HG03565 (cell line): ENCODE measurements around the gene NDE1.

ENCODE experiments used
- ATAC-seq: cut with Tn5 transposase; IDR thresholded peaks from one replicate; pipeline ENCODE4 v1.9.1; 2021; ENCODE audit warnings: mild to moderate bottlenecking, moderate library complexity; ENCODE audit not compliant: unreplicated experiment

Gene NDE1

DNA sequence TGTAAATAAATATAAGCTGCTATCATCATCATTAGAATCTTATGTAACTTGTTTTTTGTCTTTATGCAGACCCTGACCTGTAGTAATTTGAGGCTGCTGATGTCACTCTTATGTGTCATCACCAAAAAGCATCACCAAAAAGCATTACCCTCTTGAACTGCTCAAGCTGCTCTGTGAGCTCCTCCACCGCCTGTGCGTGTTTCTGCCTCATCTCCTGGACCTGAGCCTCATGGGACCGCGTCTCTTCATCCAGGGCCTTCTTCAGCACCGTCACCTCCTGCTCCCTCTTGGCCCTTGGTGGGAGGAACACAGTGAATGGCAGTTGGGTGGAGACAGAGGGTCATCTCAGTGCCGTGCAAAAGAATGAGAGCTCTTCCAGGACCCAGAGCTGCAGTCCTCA, 82.4 kb downstream of the NDE1 start:
- ATAC-seq: no peak

DNA sequence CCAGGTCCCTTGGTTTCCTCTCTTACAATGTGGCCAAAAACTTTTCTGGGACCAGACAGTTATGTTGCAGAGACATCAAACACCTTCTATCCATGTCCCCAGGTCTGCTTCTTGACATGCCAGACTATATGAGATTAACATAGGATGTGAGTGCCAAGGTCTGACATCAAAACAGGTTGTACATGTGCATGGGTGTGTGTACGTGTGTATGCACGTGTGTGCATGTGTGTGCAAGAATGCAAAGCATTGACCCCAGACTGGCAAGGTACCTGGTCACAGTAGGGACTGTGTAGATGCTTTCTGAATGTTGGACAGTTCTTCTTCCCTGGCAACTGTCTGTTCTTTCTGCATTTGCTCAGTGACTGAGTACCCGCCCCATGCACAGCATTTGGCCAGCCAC, 85.6 kb downstream of the NDE1 start:
- ATAC-seq: no peak

DNA sequence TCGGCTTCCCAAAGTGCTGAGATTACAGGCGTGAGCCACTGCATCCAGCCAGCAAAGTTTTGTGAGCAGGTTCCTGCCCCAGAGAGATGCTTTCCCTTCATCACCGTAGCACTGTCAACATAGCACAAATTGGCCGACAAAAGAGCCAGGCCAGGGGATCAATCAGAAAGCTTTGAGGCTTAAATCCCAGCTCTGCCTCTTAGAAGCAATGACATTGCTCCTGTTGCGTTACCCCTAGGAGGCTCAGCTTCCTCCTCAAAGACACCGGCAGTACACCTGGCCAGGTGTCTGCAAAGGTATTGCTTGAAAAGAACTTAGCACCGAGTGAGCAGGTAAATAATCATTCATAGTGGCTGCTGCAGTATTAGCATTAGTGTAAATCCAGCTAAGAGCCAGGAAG, 86.5 kb downstream of the NDE1 start:
- no peak for ATAC-seq

- ATAC-seq: no peak
These were observed 87.1 kb downstream of the NDE1 start for GRCh38 chr16:15737140-15737644.

DNA sequence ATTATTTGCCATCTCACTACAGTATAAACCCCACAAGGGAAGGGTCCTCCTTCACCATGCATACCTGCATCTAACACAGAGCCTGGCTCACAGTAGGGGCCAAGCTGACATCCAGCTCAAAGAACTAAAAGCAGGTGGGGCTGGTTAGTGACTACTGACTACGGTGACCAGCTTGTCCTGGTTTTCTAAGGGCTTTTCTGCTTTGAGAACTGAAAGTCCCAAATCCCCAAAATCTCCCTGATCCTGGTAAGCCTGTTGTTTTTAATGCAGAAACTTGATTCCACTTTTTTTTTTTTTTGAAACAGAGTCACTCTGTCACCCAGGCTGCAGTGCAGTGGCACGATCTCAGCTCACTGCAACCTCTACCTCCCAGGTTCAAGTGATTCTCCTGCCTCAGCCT, 89.4 kb downstream of the NDE1 start:
- no peak for ATAC-seq

- no peak for ATAC-seq
These were observed 89.9 kb downstream of the NDE1 start for GRCh38 chr16:15739950-15740349.

GRCh38 chr16:15741207-15741871, 91.3 kb downstream of the NDE1 start:
- no peak for ATAC-seq

DNA sequence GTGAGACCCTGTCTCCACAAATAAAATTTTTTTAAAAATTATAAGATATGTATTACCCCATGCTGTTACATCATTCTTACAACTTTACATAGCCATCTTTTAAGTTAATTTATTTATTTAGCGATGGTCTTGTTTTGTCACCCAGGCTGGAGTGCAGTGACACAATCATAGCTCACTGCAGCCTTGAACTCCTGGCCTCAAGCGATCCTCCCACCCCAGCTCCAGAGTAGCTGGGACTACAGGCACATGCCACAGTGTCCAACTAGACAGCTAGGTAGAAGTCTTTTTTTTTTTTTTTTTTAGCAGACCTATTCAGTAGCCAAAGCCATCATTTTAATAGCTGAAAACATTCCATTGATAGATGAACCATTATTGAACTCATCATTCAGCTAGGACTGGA, 92.7 kb downstream of the NDE1 start:
- no peak for ATAC-seq

DNA sequence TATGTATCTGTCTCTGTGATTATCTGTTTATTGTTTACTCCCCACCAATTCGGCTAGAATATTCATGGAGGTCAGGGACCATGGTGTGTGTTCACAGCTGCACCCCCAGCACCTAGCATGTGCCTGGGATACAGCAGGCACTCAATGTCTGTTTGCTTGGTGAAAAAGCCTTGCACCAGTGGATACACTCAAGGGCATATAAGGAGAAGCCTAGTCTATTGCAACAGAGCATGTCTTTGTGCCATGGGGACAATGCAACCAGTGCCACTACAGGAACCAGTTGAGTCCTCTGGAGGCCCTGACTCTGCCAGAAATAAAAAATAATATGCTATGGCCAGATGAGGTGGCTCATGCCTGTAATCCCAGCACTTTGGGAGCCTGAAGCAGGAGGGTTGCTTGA, 93.6 kb downstream of the NDE1 start:
- no peak for ATAC-seq

- ATAC-seq: no peak
These were observed 96.3 kb downstream of the NDE1 start for GRCh38 chr16:15746332-15746731.

DNA sequence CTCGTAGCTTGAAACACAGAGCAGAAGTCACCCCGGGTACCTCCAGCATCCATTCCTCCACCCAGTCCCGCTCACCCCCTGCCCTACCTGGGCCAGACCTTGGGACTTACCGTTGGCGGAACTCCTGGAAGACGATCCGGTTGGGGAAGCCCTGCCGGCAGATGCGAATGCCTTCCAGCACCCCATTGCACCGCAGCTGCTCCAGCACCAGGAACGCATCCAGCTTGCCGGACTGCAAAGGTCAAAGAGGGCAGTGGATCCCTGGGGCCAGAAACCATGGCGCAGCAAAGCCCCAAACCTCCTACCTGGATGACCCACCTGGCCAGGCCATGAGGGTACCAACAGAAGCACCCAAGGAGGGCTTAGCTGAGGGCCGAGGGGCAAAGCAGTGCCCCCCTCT, 97.9 kb downstream of the NDE1 start:
- ATAC-seq: no peak

DNA sequence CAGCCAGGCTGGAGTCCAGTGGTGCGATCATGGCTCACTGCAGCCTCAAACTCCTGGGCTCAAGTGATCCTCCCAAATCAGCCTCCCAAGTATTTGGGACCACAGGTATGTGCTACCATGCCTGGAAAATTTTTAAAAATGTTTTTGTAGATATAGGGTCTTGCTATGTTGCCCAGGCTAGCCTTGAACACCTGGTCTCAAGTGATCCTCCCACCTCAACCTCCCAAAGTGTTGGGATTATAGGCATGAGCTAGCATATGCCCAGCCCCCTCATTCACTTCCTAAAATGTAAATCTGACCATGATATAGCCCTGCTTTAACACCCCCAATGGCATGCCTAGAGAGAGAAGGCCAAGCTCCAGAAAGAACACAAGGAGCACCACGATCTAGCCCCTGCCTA, 98.6 kb downstream of the NDE1 start:
- ATAC-seq: no peak

- no peak for ATAC-seq
These were observed 99.3 kb downstream of the NDE1 start for GRCh38 chr16:15749371-15749770.

- ATAC-seq: no peak
These were observed 99.9 kb downstream of the NDE1 start for GRCh38 chr16:15749985-15750384.

DNA sequence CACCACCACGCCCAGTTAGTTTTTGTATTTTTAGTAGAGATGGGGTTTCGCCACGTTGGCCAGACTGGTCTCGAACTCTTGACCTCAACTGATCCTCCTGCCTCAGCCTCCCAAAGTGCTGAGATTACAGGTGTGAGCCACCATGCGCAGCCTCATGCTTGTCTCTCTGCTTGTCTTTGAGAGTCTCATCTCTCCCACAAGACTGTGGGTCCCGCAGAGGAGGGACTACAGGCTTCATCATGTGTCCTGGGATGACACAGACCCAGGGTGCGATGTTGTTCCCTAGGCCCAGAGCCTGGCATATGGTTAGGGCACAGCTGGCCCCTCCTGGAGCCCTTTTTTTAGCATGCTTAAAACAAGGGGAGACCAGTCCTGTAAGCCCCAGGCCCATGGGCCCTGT, 101.9 kb downstream of the NDE1 start:
- no peak for ATAC-seq

DNA sequence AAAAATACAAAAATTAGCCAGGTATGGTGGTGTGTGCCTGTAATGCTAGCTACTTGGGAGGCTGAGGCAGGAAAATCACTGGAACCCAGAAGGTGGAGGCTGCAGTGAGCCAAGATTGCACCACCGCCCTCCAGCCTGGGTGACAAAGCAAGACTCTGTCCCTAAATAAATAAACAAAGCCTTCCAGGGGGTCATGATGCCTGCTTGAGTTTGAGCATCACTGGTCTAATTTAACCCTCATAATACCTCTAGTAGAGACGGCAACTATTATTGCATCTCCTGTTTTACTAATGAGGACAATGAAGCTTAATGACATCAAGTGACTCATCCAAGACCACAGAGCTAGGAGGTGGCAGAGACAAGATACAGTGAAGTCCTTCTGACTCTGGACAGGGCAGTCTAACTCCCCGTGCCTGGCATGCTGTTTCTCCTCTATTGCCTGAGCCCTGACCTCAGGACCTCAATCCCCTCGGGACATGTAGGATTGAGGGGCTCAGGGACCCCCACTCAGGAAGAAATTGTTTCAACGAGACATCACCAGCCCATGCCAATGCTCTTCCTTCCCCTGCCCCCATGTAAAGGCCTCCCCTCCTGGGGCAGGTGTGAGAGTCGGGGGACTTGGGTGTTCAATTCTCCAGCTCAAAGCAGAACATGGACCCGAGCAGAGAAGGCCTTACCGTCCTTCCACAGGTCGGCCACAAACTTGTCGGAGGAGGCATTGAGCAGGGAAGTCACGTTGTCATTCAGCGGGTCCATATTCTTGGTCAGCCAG, 102.9 kb downstream of the NDE1 start:
- no peak for ATAC-seq

DNA sequence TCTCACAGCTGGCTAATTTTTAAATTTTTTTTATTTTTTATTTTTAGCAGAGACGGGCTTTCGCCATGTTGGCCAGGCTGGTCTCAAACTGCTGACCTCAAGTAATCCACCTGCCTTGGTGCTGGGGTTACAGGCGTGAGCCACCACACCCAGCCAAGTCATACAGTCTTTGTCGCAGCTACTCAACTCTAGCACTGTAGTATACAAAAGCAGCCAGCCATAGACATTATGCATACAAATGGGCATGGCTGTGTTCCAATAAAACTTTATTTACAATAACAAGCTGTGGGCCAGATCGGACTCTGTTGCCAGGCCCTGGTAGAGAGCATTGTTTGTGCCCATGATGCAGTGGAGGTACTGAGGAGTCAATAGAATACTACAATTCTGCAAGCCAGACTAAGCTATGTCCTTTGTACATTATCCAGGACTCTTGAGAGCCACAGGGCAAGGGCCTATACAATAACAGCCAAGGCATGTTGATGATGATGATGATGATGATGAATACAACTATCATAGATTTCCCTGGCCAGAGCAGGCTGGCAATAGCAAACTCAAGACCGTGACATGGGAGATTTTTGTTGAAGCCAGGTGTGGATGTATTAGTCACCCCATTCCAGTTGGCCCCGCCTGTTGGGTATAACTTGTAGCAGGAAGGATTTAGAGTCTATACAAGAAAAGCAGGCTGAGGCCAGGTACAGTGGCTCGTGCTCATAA, 104.9 kb downstream of the NDE1 start:
- ATAC-seq: no peak

DNA sequence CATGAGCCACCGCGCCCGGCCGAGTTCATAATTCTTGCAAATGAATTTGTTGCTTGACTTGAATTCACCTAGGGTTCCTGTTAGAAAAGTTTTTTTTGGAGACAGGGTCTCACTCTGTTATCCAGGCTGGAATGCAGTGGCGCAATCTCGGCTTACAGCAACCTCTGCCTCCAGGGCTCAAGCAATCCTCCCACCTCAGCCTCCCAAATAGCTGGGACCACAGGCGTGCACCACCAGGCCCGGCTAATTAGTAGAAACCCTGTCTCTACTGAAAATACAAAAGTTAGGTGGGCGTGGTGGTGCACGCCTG, 107.0 kb downstream of the NDE1 start:
- no peak for ATAC-seq

DNA sequence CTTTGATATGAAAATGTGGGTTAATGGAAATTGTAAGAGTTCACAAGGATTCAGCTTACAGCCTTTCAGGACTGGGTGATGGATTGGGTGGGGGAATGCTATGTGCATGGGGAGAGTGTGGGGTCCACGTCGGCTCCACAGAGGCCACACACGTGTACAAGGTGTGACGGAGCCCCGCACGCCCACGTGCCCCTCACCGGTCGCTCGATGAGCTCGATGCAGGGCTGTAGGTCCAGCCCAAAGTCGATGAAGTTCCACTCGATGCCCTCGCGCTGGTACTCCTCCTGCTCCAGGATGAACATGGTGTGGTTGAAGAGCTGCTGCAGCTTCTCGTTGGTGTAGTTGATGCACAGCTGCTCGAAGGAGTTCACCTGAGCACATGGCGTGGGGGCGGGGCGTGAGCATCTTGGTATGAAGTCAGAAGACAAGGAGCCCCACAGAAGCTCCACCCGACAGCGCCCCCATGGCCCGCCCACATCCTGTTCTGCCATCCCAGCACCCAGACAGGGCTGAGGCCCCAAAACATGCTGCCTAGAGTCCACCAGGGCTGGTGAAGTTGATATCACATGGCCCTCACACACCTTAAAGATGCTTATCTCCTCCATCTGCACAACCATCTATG, 107.7 kb downstream of the NDE1 start:
- ATAC-seq: no peak

GRCh38 chr16:15759070-15759469, 109.0 kb downstream of the NDE1 start:
- ATAC-seq: no peak

DNA sequence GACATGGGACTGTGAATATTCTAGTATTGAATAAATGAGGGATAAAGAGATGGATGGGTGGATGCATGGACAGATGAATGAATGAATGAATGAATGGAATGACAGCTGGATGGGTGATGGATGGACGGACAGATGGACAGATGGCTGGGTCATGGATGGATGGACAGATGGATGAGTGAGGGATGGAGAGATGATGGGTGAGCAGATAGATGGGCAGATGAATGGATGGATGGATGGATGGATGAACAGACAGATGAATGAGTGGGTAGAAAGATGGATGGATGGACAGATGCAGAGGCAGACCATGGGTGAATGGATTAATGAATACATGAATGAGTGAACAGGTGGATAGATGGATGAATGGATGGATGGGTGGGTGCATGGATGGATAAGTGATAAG, 110.1 kb downstream of the NDE1 start:
- no peak for ATAC-seq

GRCh38 chr16:15764112-15764511, 114.1 kb downstream of the NDE1 start:
- ATAC-seq: no peak
